ENCODE data around the gene SLC35B3. TPM values are rescaled to one million over a fixed set of nuclear protein-coding genes. Genes with fewer than 3 reads are reported as not detected.

SLC35B3 gene
- total RNA-seq, 1 experiment from 2014 or later: 16.7 TPM

GRCh38 chr6:8436966-8437365 is 1.6 kb upstream of the SLC35B3 start:
- ATAC-seq (no peak), DNase-seq (ENCODE audit: low read depth, low spot score) (no peak)
- Histone ChIP-seq H3K4me1 (ENCODE audit: control insufficient read depth, insufficient read depth, low read length) (peaks cover 20% of the 10 kb centered on the region), H3K27me3 (ENCODE audit: control insufficient read depth, insufficient read depth, low read length) (no peaks in the 10 kb centered on the region), H3K4me3 (ENCODE audit: low read depth in 2 of 2, low read length in 2 of 2) (no peak overlapping the region), H3K36me3 (ENCODE audit: control insufficient read depth, insufficient read depth, low read length) (peaks cover 5% of the 10 kb centered on the region; the same call in 1 of the 2 replicates), H3K9me3 (ENCODE audit: control insufficient read depth, insufficient read depth, low read depth, low read length) (no peaks in the 10 kb centered on the region), H3K27ac (ENCODE audit: low read length) (no peak overlapping the region)
- POLR2A ChIA-PET: no interaction called here
- in situ Hi-C loops (cut with HindIII; ENCODE audit: low pct_unique_long_range_greater_than_20kb, low sequenced_read_pairs) (no loop called here), intact Hi-C loops (cut with micrococcal nuclease; ENCODE audit: unreplicated experiment) (no loop called here)
- CTCF ChIA-PET: no interaction called here
- no TSS peak for BruUV-seq (replicated peaks)
- TF ChIP-seq, protein P1, sequence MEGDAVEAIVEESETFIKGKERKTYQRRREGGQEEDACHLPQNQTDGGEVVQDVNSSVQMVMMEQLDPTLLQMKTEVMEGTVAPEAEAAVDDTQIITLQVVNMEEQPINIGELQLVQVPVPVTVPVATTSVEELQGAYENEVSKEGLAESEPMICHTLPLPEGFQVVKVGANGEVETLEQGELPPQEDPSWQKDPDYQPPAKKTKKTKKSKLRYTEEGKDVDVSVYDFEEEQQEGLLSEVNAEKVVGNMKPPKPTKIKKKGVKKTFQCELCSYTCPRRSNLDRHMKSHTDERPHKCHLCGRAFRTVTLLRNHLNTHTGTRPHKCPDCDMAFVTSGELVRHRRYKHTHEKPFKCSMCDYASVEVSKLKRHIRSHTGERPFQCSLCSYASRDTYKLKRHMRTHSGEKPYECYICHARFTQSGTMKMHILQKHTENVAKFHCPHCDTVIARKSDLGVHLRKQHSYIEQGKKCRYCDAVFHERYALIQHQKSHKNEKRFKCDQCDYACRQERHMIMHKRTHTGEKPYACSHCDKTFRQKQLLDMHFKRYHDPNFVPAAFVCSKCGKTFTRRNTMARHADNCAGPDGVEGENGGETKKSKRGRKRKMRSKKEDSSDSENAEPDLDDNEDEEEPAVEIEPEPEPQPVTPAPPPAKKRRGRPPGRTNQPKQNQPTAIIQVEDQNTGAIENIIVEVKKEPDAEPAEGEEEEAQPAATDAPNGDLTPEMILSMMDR (IDR thresholded peaks at IDR 0.05): no peak
- TF ChIP-seq TCF7L2 (IDR thresholded peaks at IDR 0.05; ENCODE audit: low read depth, low read length): no peak
- TF ChIP-seq, protein P2, sequence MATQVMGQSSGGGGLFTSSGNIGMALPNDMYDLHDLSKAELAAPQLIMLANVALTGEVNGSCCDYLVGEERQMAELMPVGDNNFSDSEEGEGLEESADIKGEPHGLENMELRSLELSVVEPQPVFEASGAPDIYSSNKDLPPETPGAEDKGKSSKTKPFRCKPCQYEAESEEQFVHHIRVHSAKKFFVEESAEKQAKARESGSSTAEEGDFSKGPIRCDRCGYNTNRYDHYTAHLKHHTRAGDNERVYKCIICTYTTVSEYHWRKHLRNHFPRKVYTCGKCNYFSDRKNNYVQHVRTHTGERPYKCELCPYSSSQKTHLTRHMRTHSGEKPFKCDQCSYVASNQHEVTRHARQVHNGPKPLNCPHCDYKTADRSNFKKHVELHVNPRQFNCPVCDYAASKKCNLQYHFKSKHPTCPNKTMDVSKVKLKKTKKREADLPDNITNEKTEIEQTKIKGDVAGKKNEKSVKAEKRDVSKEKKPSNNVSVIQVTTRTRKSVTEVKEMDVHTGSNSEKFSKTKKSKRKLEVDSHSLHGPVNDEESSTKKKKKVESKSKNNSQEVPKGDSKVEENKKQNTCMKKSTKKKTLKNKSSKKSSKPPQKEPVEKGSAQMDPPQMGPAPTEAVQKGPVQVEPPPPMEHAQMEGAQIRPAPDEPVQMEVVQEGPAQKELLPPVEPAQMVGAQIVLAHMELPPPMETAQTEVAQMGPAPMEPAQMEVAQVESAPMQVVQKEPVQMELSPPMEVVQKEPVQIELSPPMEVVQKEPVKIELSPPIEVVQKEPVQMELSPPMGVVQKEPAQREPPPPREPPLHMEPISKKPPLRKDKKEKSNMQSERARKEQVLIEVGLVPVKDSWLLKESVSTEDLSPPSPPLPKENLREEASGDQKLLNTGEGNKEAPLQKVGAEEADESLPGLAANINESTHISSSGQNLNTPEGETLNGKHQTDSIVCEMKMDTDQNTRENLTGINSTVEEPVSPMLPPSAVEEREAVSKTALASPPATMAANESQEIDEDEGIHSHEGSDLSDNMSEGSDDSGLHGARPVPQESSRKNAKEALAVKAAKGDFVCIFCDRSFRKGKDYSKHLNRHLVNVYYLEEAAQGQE (IDR thresholded peaks at IDR 0.05; ENCODE audit: insufficient read depth in 1 of 2, low read depth in 2 of 2, low read length in 1 of 2): no peak
- no peak for TF ChIP-seq POLR2AphosphoS5 (IDR thresholded peaks at IDR 0.05; ENCODE audit: low read depth, low read length)
- no peak for TF ChIP-seq SIN3A (IDR thresholded peaks at IDR 0.05; ENCODE audit: borderline replicate concordance, insufficient read depth, low read depth, low read length)

GRCh38 chr6:8435845-8436168 is 462 bp upstream of the SLC35B3 start:
- peak overlapping the region; percentile 98 for H3K27ac ChIP-seq (ENCODE audit: low read length)
- peaks cover 5% of the 10 kb centered on the region; the same call in 1 of the 2 replicates for H3K36me3 ChIP-seq (ENCODE audit: control insufficient read depth, insufficient read depth, low read length)
- intact Hi-C loops (cut with micrococcal nuclease; ENCODE audit: unreplicated experiment): no loop called here
- ATAC-seq (peak; percentile 75), DNase-seq (ENCODE audit: low read depth, low spot score) (no peak)
- peak overlapping the region; percentile 99 to 100 for H3K4me3 ChIP-seq (ENCODE audit: low read depth in 2 of 2, low read length in 2 of 2)
- POLR2A ChIA-PET: interaction anchor here (0.6 kb wide), 1 partner anchor 1019 kb away, joined by 3 read pairs; no protein-coding TSS in a partner anchor
- CTCF ChIA-PET: no interaction called here
- peaks cover 20% of the 10 kb centered on the region for H3K4me1 ChIP-seq (ENCODE audit: control insufficient read depth, insufficient read depth, low read length)
- TSS peak; percentile 91 for BruUV-seq (replicated peaks)
- TF ChIP-seq, protein P1 (IDR thresholded peaks at IDR 0.05): no peak
- TF ChIP-seq, protein P2 (IDR thresholded peaks at IDR 0.05; ENCODE audit: insufficient read depth in 1 of 2, low read depth in 2 of 2, low read length in 1 of 2): no peak
- TF ChIP-seq TCF7L2 (IDR thresholded peaks at IDR 0.05; ENCODE audit: low read depth, low read length) (no peak), SIN3A (IDR thresholded peaks at IDR 0.05; ENCODE audit: borderline replicate concordance, insufficient read depth, low read depth, low read length) (no peak), POLR2AphosphoS5 (IDR thresholded peaks at IDR 0.05; ENCODE audit: low read depth, low read length) (no peak)
- H3K27me3 ChIP-seq (ENCODE audit: control insufficient read depth, insufficient read depth, low read length): no peaks in the 10 kb centered on the region
- in situ Hi-C loops (cut with HindIII; ENCODE audit: low pct_unique_long_range_greater_than_20kb, low sequenced_read_pairs): no loop called here
- H3K9me3 ChIP-seq (ENCODE audit: control insufficient read depth, insufficient read depth, low read depth, low read length): no peaks in the 10 kb centered on the region
